ENCODE measurements around the gene S100A5. TPM values are rescaled to one million over a fixed set of nuclear protein-coding genes. Genes with fewer than 3 reads are reported as not detected.

Gene S100A5
- total RNA-seq, 4 donors from 2014 or later, result not detected

GRCh38 chr1:153539395-153540093 lies 1.2 kb downstream of the S100A5 start:
- H3K27me3 ChIP-seq, result no peaks in the 10 kb centered on the region
- WGBS, 2 donors (ENCODE audit: low coverage in 1 of 2), result 33 to 65% methylated on average over 1 to 2 of the region's 4 CpGs
- peak overlapping the region in 1 of 4 donors; percentile 9 for H3K27ac ChIP-seq
- H3K4me1 ChIP-seq, result peaks cover 5 to 50% (median 23%) of the 10 kb centered on the region in 3 donors
- no peaks in the 10 kb centered on the region for H3K9me3 ChIP-seq
- H3K4me3 ChIP-seq, result no peak overlapping the region
- H3K36me3 ChIP-seq, result peaks cover 0 to 3% of the 10 kb centered on the region in 2 donors
- TF ChIP-seq POLR2A (IDR thresholded peaks at IDR 0.05) (no peak), EP300 (IDR thresholded peaks at IDR 0.05) (no peak), POLR2AphosphoS5 (IDR thresholded peaks at IDR 0.05) (no peak)
- TF ChIP-seq, protein P1, sequence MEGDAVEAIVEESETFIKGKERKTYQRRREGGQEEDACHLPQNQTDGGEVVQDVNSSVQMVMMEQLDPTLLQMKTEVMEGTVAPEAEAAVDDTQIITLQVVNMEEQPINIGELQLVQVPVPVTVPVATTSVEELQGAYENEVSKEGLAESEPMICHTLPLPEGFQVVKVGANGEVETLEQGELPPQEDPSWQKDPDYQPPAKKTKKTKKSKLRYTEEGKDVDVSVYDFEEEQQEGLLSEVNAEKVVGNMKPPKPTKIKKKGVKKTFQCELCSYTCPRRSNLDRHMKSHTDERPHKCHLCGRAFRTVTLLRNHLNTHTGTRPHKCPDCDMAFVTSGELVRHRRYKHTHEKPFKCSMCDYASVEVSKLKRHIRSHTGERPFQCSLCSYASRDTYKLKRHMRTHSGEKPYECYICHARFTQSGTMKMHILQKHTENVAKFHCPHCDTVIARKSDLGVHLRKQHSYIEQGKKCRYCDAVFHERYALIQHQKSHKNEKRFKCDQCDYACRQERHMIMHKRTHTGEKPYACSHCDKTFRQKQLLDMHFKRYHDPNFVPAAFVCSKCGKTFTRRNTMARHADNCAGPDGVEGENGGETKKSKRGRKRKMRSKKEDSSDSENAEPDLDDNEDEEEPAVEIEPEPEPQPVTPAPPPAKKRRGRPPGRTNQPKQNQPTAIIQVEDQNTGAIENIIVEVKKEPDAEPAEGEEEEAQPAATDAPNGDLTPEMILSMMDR (IDR thresholded peaks at IDR 0.05), result no peak
- no peak for ATAC-seq

GRCh38 chr1:153538315-153538821 lies 2.4 kb downstream of the S100A5 start:
- no peak overlapping the region for H3K27ac ChIP-seq
- 83 to 90% methylated on average over 5 of the region's 6 CpGs for WGBS, 2 donors (ENCODE audit: low coverage in 1 of 2)
- ATAC-seq, result no peak

DNA sequence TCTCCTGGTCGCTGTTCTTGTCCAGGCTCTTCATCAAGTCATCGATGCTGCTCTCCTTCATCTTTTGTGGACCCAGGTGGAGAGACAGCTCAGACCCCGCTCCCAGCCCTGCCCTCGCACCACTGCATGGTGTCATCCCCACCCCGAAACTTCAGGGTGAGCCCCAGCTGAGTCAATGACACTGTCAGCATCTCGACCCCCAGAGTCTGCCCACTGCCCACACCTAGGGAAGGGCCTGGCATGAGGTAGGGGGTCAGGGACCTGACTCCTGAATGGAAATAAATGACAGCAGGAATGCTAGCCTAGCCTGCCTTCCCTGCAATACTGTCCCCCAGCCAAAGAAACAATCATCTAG lies 3.4 kb downstream of the S100A5 start:
- peaks cover 0 to 50% (median 21%) of the 10 kb centered on the region in 3 donors for H3K4me1 ChIP-seq
- ATAC-seq, result no peak
- peaks cover 0 to 9% of the 10 kb centered on the region in 2 donors for H3K36me3 ChIP-seq
- WGBS, 2 donors (ENCODE audit: low coverage in 1 of 2), result 92 to 100% methylated on average over 2 to 4 of the region's 6 CpGs
- H3K4me3 ChIP-seq, result no peak overlapping the region
- peak overlapping the region in 2 of 4 donors; percentile 98 to 99 for H3K27ac ChIP-seq
- H3K9me3 ChIP-seq, result no peaks in the 10 kb centered on the region
- no peaks in the 10 kb centered on the region for H3K27me3 ChIP-seq
- TF ChIP-seq EP300 (IDR thresholded peaks at IDR 0.05) (no peak), POLR2AphosphoS5 (IDR thresholded peaks at IDR 0.05) (no peak), POLR2A (IDR thresholded peaks at IDR 0.05) (no peak)
- TF ChIP-seq, protein P1 (IDR thresholded peaks at IDR 0.05), result no peak

More at GRCh38 chr1:153538315-153538821, 2.4 kb downstream of the S100A5 start:
- Histone ChIP-seq H3K4me3 (no peak overlapping the region), H3K9me3 (no peaks in the 10 kb centered on the region), H3K27me3 (no peaks in the 10 kb centered on the region), H3K36me3 (peaks cover 0 to 9% of the 10 kb centered on the region in 2 donors), H3K4me1 (peaks cover 0 to 50% (median 20%) of the 10 kb centered on the region in 3 donors)
- TF ChIP-seq POLR2A (IDR thresholded peaks at IDR 0.05) (no peak), EP300 (IDR thresholded peaks at IDR 0.05) (no peak), POLR2AphosphoS5 (IDR thresholded peaks at IDR 0.05) (no peak)
- TF ChIP-seq, protein P1 (IDR thresholded peaks at IDR 0.05), result no peak

DNA sequence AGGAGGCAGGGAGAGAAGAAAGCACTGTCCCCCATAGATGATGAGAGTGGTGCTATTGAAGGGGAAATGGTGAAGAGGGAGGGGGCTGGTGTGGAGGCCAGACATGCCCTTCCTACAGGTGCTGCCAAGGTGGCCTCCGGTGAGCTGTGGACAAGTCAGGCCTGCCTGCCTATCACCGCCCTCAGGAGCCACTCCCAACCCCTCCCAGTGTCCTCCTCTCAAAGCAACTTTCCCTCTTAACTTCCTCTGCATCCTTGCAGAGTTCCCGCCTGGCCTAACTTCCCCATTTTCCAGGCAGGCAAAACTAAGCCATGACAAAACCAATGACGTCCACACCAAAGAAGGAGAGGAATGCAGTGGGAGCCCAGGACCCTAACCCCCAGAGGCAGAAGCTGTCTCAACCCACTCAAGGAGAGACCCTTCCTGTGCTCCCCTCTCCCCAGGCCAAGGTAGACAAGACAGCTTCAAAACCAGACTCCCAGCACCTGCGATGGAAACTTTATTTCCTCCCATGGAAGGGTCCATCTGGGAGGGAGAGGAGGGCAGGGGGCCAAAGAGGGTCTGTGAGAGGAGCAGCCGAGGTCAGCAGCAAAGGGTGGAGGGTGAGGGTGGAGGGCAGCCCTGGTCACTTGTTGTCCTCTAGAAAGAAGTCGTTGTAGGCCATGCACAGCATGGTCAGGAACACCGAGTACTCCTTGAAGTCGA lies 3.9 kb downstream of the S100A5 start:
- no peak for ATAC-seq
- H3K9me3 ChIP-seq, result no peaks in the 10 kb centered on the region
- TF ChIP-seq POLR2A (IDR thresholded peaks at IDR 0.05), result no peak
- TF ChIP-seq, protein P1 (IDR thresholded peaks at IDR 0.05), result no peak
- WGBS, 2 donors (ENCODE audit: low coverage in 1 of 2), result 78 to 90% methylated on average over 2 to 5 of the region's 9 CpGs
- H3K4me1 ChIP-seq, result peaks cover 0 to 50% (median 21%) of the 10 kb centered on the region in 3 donors
- peak overlapping the region; percentile 95 to 99 (median 98) for H3K27ac ChIP-seq
- H3K4me3 ChIP-seq, result peak overlapping the region in 1 of 2 donors; percentile 86
- no peaks in the 10 kb centered on the region for H3K27me3 ChIP-seq
- H3K36me3 ChIP-seq, result peaks cover 0 to 9% of the 10 kb centered on the region in 2 donors

Measured in gastroesophageal sphincter (tissue), 4 donors.